HG03439 (cell line): ENCODE results near the gene LBHD1.
A peak's percentile ranks its signal among the peaks of the same experiment; 100 is the strongest.
"Not testable (repeated sequence)": the region's sequence is repeated elsewhere in the genome, so short reads cannot be mapped to it uniquely, and the experiment has no call there.

Source experiments
- ATAC-seq: cut with Tn5 transposase; IDR thresholded peaks from one replicate; pipeline ENCODE4 v1.9.1; 2021; ENCODE audit warnings: mild to moderate bottlenecking, moderate library complexity; ENCODE audit not compliant: unreplicated experiment

Gene LBHD1

DNA sequence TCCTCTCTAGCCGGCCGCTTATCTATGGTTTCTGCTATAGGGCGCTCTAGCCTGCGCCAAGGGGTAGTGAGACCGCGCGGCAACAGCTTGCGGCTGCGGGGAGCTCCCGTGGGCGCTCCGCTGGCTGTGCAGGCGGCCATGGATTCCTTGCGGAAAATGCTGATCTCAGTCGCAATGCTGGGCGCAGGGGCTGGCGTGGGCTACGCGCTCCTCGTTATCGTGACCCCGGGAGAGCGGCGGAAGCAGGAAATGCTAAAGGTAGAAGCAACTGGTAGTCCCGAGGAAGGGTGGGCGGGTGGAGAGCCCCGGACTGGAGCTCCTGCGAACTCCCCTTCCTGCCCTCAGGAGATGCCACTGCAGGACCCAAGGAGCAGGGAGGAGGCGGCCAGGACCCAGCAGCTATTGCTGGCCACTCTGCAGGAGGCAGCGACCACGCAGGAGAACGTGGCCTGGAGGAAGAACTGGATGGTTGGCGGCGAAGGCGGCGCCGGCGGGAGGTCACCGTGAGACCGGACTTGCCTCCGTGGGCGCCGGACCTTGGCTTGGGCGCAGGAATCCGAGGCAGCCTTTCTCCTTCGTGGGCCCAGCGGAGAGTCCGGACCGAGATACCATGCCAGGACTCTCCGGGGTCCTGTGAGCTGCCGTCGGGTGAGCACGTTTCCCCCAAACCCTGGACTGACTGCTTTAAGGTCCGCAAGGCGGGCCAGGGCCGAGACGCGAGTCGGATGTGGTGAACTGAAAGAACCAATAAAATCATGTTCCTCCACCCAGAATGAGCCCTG lies at the start of gene LBHD1, which contains the start of gene UQCC3:
Gene LBHD1, minus strand, starts transcription at position 660 of the 782 bp plus-strand sequence. CDS start 2,236 bp downstream, outside the sequence.
Gene UQCC3, plus strand, starts transcription at position 66 of the 782 bp plus-strand sequence. Its CDS starts 73 bp downstream, at position 139.
- ATAC-seq: peak; percentile 50

DNA sequence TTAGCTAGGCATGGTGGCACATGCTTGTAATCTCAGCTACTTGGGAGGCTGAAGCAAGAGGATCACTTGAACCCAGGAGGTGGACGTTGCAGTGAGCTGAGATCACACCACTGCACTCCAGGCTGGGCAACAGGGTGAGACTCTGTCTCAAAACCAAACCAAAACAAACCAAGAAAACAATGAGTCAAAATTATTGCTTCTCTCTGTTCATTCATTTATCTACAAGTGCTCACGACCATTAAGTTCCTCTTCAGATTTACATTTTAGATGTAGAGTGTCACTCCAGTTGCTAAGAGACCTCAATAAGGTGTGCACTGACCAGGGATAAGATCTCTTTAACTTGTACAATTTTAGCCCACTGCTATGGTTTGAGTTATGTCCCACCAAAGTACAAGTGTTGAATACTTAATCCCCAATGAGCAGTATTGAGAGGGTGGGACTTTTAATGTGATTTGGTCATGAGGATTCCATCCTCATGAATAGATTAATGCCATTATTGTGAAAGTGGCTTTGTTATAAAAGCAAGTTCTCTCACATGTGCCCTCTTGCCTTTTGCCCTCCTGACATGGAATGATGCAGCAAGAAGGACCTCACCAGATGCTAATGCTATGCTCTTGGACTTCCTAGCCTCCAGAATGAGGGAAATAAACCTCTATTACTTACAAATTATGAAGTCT lies 47.4 kb upstream of the LBHD1 start:
- ATAC-seq: no peak

DNA sequence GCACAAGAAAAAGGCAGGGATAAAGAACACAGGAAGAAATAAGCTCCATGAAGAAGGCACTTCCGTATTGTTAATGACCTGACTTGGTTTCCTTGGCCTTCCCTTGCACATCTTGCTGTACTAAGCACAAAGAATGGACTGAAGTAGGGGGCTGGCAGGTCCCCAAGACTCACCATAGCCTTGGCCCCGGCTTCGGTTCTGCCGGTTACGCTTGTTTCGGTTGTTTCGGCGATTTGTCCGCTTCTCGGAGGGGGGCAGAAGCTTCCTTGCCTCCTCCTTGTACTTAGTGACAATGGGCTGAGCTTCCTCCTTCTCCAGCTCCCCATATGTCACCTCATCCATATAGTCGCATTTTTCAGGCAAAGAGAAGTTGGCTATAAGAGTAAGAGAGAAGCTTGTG lies 44.7 kb upstream of the LBHD1 start:
- no peak for ATAC-seq

DNA sequence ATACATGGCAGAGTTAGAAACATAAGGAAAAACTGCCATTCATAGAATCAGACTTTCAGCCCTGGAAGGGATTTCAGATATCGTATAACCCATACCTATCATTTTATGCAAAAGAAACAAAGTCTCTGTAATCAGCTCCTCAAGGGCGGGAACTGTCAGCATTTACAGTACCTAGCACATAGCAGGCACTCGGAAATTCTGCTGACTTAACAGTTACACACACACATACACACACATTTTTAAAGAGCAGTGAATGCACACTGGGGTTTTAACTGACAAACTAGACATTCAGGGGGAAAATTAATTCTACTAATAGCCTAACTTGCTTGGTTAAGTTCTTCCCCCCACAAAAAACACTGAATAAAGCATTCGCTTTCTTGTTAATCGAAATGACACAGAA lies 44.1 kb upstream of the LBHD1 start:
- ATAC-seq: no peak

DNA sequence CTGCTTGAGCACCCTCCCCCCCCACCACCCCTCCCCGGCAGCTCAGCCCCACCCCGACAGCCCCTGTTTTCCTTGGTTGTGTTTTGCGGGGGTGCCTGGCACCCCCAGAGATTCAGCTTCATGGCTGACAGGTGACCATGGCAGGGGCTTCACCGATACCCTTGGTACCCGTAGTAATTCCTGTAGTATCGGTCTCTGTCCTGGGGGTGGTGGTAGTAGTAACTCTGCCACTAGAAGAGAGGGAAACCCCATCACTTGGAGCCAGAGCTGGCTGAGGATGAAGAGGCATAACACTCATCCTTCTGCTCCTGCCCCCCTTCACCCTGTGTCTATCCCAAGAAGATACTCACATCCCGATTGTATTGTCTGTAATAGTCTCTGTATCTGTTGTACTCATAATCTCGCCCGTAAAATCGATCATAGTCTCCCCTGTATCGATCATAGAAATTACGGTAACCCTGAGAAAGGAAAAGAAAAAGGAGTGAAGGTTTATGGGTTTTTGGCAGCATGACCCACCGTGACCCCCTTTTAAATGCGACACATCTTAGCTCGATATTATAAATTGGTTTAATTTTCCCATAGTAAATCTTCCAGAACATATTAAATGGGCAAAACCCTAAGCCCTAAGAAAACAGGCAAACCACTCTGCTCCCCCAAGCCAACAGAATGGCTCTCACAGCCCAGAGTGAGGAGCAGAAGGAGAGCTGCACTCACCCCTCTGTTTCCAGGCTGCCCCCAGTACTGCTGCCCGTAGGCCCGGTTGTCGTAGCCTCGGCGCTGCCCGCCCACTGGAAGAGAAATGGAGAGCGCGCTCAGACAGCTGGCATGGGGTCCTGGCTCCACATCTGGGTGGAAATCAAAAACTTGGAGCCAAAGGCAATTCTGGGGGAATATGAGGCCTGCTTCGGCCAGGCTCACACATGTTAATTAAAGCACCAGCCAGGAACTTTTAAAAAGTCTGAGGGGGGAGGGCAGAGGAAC lies 43.4 kb upstream of the LBHD1 start:
- ATAC-seq: no peak

DNA sequence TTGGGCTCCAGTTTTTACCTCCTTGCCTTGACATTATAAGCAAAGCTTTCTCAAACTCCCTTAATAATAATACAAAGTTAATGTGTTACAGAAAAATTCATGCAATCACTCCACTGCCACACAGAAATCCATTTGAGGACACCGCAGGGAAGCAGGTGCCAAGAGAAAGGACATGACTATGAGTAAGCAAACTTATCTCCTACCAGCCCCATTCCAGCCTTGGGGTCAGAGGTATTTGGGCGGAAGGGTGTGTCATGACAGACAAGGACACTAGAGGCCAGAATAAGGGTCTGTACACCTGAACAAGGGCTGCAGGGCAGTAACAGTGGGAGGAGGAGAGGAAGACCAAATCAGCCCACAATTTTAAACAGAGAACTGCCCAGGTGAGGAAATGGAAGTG lies 41.3 kb upstream of the LBHD1 start:
- no peak for ATAC-seq

DNA sequence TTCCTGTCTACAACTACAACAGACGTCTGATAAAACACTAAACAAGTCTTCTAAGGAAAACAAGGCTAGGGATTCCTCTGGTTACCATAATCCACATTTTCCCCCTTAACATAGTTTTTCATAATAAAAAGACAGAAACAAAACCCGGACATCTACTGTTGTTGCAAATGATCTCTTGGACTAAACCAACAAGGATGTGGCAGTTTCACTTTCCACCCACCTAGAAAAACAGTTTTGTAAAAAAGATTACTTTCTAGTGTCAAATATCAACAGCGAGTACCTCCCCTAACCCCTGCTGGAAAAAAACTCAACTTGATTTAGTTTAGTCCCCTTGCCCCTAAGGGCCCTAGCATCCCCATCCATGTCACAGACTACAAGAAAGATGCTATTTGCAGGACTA lies 40.8 kb upstream of the LBHD1 start:
- ATAC-seq: no peak

DNA sequence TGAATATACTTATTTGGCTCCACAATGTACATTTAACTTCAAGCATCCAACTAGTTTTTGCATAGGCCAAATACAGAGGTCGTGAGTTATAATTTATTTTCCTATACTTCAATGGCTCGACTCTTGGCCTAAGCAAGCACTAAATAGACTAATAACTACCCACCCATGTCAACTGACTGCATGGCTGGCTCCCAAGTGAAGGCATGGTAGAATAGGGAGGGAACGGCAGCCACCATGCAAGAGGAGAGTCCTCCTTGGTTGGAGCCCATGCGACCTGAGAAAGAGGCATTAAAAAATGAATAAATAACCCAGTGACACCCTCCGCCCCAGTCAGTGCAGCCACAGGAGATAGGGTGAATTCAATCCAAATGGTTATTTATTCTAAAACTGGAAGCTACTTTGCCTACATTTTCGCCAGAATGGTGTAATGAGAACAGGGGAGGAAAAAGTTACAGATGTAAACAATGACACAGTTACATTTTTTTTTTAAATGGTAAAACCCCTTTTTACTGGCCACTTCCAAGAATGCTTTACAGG lies 40.3 kb upstream of the LBHD1 start:
- no peak for ATAC-seq

DNA sequence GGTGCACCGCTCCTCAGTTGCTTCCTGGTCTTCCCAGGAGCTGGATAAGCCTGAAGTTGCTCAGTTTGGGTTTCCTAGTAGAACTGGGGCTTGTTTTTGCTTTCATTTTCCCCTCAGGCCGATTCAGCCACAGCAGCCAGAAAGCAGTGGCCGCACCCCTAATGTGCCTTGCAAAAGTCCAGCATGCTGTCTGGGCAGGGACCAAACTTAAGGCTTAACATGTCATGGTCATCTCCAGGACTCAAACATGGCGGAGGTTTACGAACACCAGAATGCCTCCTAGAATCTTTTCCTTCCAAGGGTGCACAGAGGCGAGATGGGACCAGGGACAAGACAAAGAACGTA lies 37.9 kb upstream of the LBHD1 start:
- peak; percentile 15 for ATAC-seq

DNA sequence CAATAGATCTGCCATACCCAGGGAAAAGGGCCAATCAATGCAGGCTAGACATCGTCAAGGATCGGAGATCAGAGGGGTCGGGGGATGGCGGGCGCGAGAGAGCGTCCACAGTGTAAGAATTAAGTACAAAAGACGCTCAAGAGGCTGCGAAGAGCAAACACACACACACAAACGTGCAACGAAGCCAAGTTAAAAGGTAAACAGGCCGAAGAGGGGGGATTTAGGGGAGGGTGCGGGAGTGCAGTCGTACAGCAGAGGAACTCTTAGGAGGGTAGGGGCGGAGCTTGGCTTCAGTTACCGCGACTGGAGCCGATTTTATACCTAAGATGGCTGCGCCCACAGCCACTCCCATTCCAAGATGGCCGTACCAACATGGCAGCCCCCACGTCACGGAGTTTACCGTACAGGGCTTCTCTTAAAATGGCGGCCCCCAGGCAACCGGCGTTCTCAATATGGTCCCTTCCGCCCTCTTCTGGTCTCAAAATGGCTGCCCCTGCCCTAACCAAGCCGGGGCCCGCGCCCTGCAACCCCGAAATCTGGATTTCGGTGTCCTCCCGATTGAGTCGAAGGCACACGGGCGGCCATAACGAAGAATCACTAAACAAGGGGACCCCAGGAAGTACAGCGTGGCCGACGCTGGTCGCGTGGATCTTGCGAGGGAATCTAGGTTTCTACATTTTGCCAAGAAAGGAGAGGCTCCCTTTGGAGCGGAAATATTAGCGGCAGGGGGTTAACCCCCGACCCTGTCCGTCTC lies 37.4 kb upstream of the LBHD1 start:
- peak; percentile 81 for ATAC-seq

DNA sequence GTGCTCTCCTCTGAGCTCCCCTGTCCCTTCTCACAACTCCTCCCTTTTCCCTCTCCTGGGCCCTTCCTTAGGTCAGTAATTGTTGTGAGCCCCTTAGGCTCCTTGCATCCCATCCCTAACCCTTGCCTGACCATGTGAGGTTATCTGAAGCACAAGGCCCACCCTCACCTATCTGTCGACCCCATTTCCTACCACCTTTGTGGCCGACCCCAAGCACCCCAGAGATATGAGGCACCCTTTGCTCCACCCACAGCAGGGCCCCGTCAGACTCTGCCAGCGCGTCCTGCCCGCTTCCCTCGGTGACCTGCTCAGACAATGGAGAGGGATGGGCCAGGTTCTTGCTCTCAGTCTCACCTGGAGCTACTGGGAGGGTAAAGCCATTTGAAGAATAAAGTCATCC lies 36.7 kb upstream of the LBHD1 start:
- no peak for ATAC-seq

DNA sequence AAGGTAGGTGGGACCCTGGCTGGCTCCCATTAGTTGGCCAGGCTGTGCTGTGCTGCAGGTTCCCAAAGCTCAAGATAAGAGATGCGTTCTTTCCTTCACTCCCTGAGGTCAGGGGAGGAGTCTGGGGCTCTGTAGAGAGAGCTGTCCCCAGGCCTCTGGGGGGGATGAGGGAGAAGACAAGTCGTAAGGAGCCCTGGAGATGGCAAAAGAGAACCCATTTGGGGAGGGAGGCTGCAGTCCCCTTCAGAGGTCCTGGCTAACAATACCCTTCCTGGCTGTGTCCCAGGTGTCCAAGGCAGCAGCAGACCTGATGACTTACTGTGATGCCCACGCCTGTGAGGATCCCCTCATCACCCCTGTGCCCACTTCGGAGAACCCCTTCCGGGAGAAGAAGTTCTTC lies 36.3 kb upstream of the LBHD1 start:
- ATAC-seq: no peak

DNA sequence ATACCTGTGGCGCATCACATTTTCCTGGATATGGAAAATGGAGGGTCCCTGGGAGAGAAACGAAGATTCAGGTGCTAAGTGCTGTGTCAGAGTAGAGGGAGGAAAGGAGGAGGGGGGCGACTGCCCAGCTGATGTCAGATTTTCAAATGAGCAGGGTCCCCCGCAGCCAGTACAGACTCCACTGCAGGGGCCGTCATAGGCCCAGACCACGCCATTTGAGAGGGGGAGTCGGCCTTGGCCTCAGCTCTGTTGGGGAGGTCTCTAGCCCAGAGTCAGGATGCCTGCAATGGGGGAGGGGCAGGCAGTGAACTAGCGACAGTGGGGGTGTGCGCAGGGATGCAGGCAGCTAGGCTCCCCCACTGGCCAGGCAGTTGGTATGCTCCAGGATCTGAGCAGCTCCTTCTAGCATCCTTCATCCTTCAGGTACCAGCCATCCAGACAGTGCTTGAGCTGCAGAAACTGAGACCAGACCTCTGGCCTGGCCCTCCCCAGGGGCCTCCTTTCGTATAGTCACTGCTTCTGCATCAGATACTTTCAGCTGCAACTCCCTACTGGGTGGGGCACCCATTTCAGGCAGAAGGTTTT lies 35.3 kb upstream of the LBHD1 start, which contains the start of the genes BSCL2 and GNG3:
Gene BSCL2, minus strand, starts transcription at position 148 of the 585 bp plus-strand sequence. CDS start 229 bp downstream, outside the sequence.
Gene GNG3, plus strand, starts transcription at position 400 of the 585 bp plus-strand sequence. CDS start 620 bp downstream, outside the sequence.
- ATAC-seq: no peak

DNA sequence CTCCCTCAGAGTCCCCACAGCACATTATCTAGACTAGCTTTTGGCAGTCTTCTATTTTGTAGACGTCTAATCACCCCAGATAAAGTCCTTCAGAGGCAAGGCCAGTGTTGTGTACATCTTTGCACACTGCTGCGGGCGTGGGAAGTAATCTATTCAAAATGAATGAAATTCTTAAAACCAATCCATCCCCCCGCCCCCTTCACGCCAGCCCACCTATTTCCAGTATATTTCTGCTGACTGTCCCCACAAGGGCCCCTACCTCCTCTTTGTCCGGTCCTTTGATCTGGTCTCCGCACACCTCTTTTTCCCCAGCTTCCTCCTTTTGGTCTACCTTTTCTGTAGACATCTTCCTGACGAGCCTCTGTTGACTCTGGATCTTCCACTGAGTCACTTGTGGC lies 34.8 kb upstream of the LBHD1 start:
- ATAC-seq: no peak

DNA sequence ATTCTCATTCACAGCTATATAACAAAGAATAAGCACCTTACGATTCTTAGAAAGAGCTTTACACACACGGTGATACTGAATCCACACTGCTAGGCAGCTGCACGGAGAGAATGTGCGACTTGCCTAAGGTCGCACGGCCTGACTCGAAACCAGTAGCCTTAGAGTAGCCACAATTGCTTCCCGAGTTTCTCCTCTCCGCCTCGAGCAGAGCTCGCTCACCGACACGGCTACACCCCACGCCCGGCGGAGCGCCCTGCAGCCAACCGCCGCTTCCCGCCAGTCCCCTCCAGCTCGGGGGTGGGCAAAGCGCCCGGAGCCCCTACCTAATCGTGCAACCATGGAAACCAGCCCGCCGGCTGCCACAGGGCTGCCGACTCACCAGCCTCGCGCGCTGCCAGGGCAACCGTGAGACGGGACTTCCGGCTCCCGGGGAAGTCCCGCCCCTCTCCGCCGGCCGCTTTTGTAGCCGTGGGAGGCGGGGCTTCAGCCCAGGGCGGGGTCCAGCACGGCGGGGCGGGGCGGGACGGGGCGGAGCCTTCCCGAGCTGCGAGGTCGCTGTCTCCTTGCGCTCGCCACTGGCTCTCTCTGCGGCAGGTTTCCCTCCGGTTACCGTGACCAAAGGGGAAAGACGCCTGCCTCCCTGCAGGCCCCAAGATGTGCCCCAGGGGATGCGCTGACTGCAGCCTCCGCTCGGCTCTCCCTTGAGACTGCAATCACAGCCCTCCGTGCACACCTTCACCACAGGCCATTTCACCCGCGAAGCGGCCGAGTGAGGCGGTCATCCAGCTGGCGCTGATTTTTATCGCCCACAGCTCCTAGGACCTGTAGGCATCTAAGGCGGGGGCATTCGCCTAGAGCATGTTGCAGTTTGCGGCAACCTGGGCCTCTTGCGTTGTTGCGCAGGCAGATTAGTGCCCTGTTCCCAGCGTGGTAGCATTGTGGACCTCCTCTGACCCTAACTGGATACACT lies 34.1 kb upstream of the LBHD1 start:
- ATAC-seq: peak; percentile 42

DNA sequence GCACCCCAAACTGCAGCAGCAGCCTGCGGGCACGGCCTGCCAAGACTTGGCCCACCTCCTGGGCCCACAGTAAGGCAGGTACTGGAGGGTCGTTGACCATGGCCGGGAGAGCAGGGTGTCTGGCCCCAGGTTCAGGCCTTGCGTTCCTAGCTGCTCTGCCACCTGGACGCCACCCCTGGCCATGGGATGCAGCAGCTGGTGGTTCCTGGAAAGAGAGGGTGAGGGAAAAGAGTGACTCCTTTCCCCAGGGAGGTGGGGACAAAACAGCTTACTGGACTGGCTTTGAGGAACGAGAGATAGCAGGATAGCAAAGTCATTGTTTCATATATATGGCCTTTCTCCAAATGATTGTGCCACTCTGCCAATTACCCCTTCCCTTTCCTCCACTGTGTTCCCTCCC lies 33.3 kb upstream of the LBHD1 start:
- ATAC-seq: no peak

DNA sequence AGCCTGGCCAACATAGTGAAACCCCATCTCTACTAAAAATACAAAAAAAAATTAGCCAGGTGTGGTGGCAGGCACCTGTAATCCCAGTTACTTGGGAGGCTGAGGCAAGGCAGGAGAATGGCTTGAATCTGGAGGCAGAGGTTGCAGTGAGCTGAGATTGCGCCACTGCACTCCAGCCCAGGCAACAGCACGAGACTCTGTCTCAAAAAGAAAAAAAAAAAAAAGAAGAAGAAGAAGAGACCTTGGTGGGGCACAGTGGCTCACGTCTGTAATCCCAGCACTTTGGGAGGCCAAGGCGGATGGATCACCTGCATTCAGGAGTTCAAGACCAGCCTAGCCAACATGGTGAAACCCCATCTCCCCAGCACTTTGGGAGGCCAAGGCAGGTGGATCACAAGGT lies 31.9 kb upstream of the LBHD1 start:
- ATAC-seq: not testable (repeated sequence)

DNA sequence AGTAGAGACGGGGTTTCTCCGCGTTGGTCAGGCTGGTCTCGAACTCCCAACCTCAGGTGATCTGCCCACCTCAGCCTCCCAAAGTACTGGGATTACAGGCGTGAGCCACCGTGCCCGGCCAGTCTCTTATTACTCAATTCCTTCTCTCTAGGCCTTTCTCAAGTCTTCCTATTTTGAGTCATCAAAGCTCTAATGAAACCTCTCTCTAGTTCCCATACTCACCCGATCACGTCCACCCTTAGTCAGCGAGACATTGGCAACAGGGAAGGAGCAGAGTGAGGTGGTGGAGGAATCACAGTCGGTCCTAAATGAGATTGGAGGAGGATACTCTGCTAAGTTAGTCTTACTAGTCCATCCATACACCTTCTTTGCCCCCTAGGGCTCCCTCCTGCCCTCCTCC lies 30.2 kb upstream of the LBHD1 start:
- ATAC-seq: no peak
